GM23338 (cell line): ENCODE results near the gene NCBP3. TPM values are rescaled to one million over a fixed set of nuclear protein-coding genes. Genes with fewer than 3 reads are reported as not detected.

Experiments used
- ATAC-seq: fragments of 200-7000 bp; cut with Tn5 transposase; 3 replicates; pipeline ENCODE4 v1.9.1; 2020
- DNase-seq: peaks from one replicate; pipeline ENCODE4 v3.0.0-alpha.2; 2015; ENCODE audit warnings: low spot score
- H2AFZ ChIP-seq: fragments of 200-600 bp; sonication (generic); 2 replicates; pipeline ENCODE4 v1.8.0; 2016; ENCODE audit warnings: antibody characterized with exemption, mild to moderate bottlenecking, moderate library complexity
- H3F3A ChIP-seq: fragments of 200-600 bp; sonication (generic); replicated peaks from 2 replicates; pipeline ENCODE4 v1.8.0; 2017; ENCODE audit warnings: antibody characterized with exemption, mixed run types, low read depth
- H3K27ac ChIP-seq: fragments of 200-600 bp; sonication (generic); 2 replicates; pipeline ENCODE4 v1.6.1; 2016; ENCODE audit warnings: low read depth
- H3K27me3 ChIP-seq: fragments of 200-600 bp; sonication (generic); 2 replicates; pipeline ENCODE4 v1.8.0; 2016; ENCODE audit warnings: mild to moderate bottlenecking, mixed run types, moderate library complexity; ENCODE audit not compliant: insufficient read depth
- H3K36me3 ChIP-seq: fragments of 200-600 bp; sonication (generic); 2 replicates; pipeline ENCODE4 v1.8.0; 2016; ENCODE audit warnings: mild to moderate bottlenecking; ENCODE audit not compliant: insufficient read depth
- H3K4me1 ChIP-seq: fragments of 200-600 bp; sonication (generic); 2 replicates; pipeline ENCODE4 v1.8.0; 2016; ENCODE audit warnings: mild to moderate bottlenecking, moderate library complexity; ENCODE audit not compliant: insufficient read depth
- H3K4me2 ChIP-seq: fragments of 200-600 bp; sonication (generic); 2 replicates; pipeline ENCODE4 v1.7.1; 2017; ENCODE audit warnings: mixed run types
- H3K4me3 ChIP-seq: fragments of 200-600 bp; sonication (generic); 2 replicates; pipeline ENCODE4 v1.6.1; 2016; ENCODE audit warnings: mixed run types
- H3K79me2 ChIP-seq: fragments of 200-600 bp; sonication (generic); replicated peaks from 2 replicates; pipeline ENCODE4 v1.8.0; 2017; ENCODE audit warnings: mild to moderate bottlenecking; ENCODE audit not compliant: insufficient read depth
- H3K9me2 ChIP-seq: fragments of 200-600 bp; sonication (generic); 2 replicates; pipeline ENCODE4 v1.8.0; 2017; ENCODE audit not compliant: insufficient read depth
- H4K20me1 ChIP-seq: fragments of 200-600 bp; sonication (generic); replicated peaks from 2 replicates; pipeline ENCODE4 v1.8.0; 2017; ENCODE audit warnings: mild to moderate bottlenecking; ENCODE audit not compliant: insufficient read depth
- H3K27ac Mint-ChIP-seq: 2 replicates; pipeline ENCODE4 v1.8.0; 2020; ENCODE audit warnings: inconsistent platforms, mild to moderate bottlenecking, moderate library complexity, mixed read lengths
- H3K27me3 Mint-ChIP-seq: 3 replicates; pipeline ENCODE4 v1.8.0; 2022; ENCODE audit warnings: low read depth, mild to moderate bottlenecking, moderate library complexity, mixed read lengths, inconsistent platforms; ENCODE audit not compliant: insufficient read depth, poor library complexity
- H3K36me3 Mint-ChIP-seq: 3 replicates; pipeline ENCODE4 v1.8.0; 2021; ENCODE audit warnings: low read depth, mild to moderate bottlenecking, inconsistent platforms, moderate library complexity, mixed read lengths
- H3K4me1 Mint-ChIP-seq: 3 replicates; pipeline ENCODE4 v1.8.0; 2020; ENCODE audit warnings: mild to moderate bottlenecking, inconsistent platforms, mixed read lengths
- H3K4me3 Mint-ChIP-seq: 3 replicates; pipeline ENCODE4 v1.8.0; 2021; ENCODE audit warnings: moderate library complexity, mild to moderate bottlenecking, inconsistent platforms, mixed read lengths
- H3K9me3 Mint-ChIP-seq: 3 replicates; pipeline ENCODE4 v1.8.0; 2020; ENCODE audit warnings: moderate library complexity, mild to moderate bottlenecking, inconsistent platforms, mixed read lengths
- CTCF ChIP-seq, 2 experiments: fragments of 200-600 bp in 1 of 2; sonication (generic) in 1 of 2; conservative IDR thresholded peaks; 2 replicates each; pipeline versions ENCODE4 v1.5.1 to v1.6.1; 2016 to 2017; ENCODE audit warnings: antibody characterized with exemption in 2 of 2, low read depth in 2 of 2, mild to moderate bottlenecking in 2 of 2, moderate library complexity in 1 of 2
- ETS1 ChIP-seq: IDR thresholded peaks from 2 replicates; pipeline ENCODE4 v1.6.1; 2016; ENCODE audit warnings: antibody characterized with exemption
- EZH2 ChIP-seq: fragments of 200-600 bp; sonication (generic); IDR thresholded peaks from one replicate; pipeline ENCODE4 v1.8.0; 2017; ENCODE audit warnings: antibody characterized with exemption, mild to moderate bottlenecking, low read depth; ENCODE audit not compliant: unreplicated experiment
- EZH2phosphoT487 ChIP-seq: fragments of 200-600 bp; sonication (generic); IDR thresholded peaks from one replicate; pipeline ENCODE4 v1.8.1; 2018; ENCODE audit warnings: antibody characterized with exemption; ENCODE audit not compliant: unreplicated experiment
- NANOG ChIP-seq: IDR thresholded peaks from 2 replicates; pipeline ENCODE4 v1.6.1; 2016; ENCODE audit warnings: antibody characterized with exemption, borderline replicate concordance
- ZNF114 ChIP-seq: fragments of 250-450 bp; sonication (Bioruptor Pico); IDR thresholded peaks from 2 replicates; pipeline ENCODE4 v1.5.0; 2020; ENCODE audit warnings: mild to moderate bottlenecking, moderate library complexity
- ZNF462 ChIP-seq: fragments of 250-450 bp; sonication (Bioruptor Pico); IDR thresholded peaks from 2 replicates; pipeline ENCODE4 v1.5.0; 2020; ENCODE audit warnings: mild to moderate bottlenecking, moderate library complexity
- polyA plus RNA-seq: library from polyadenylated mRNA; unstranded; fragments of >200 nt; fragmentation: Nextera tagmentation; extraction: Ambion mirVana; gene quantifications from 2 replicates; pipeline ENCODE4 v1.2.1, GENCODE V29; 2016
- total RNA-seq: library from RNA; depleted of rRNA; stranded (reverse); fragments of >200 nt; shearing (Covaris generic); gene quantifications from 2 replicates; pipeline ENCODE4 v1.2.3, GENCODE V29; 2014

The NCBP3 gene
- total and polyA plus RNA-seq, 2 experiments from 2014 or later, result 35.5 to 42.8 TPM

- Mint-ChIP-seq H3K36me3 (peaks cover 14% of the 10 kb centered on the region), H3K4me1 (0 out of 3 replicates have a peak, but pooled peaks cover 2% of the 10 kb centered on the region), H3K9me3 (peaks cover 22% of the 10 kb centered on the region), H3K27ac (no peak overlapping the region), H3K27me3 (peaks cover 4% of the 10 kb centered on the region), H3K4me3 (no peak overlapping the region)
- Histone ChIP-seq H3K79me2 (no peaks in the 10 kb centered on the region), H2AFZ (no peak overlapping the region), H3K4me2 (no peak overlapping the region), H3K27ac (no peak overlapping the region), H4K20me1 (no peaks in the 10 kb centered on the region), H3F3A (no peaks in the 10 kb centered on the region), H3K4me3 (no peak overlapping the region), H3K4me1 (no peaks in the 10 kb centered on the region), H3K27me3 (no peaks in the 10 kb centered on the region), H3K9me2 (no peaks in the 10 kb centered on the region), H3K36me3 (no peaks in the 10 kb centered on the region)
- TF ChIP-seq NANOG (no peak), EZH2phosphoT487 (no peak)
- ATAC-seq, result no peak
- no peak for DNase-seq
Measured at GRCh38 chr17:3762922-3763776, 82.9 kb downstream of the NCBP3 start.

GRCh38 chr17:3761918-3762380 is 84.1 kb downstream of the NCBP3 start:
- ATAC-seq (no peak), DNase-seq (no peak)
- no peaks in the 10 kb centered on the region for H3K36me3 ChIP-seq
- H3K4me2 ChIP-seq, result no peak overlapping the region
- no peak overlapping the region for H3K27ac ChIP-seq
- H3K27me3 ChIP-seq, result no peaks in the 10 kb centered on the region
- no peaks in the 10 kb centered on the region for H3K4me1 ChIP-seq
- H3K36me3 Mint-ChIP-seq, result peaks cover 14% of the 10 kb centered on the region
- H3K9me2 ChIP-seq, result no peaks in the 10 kb centered on the region
- no peaks in the 10 kb centered on the region for H4K20me1 ChIP-seq
- no peak overlapping the region for H3K27ac Mint-ChIP-seq
- 0 out of 3 replicates have a peak, but pooled peaks cover 2% of the 10 kb centered on the region for H3K4me1 Mint-ChIP-seq
- peaks cover 5% of the 10 kb centered on the region for H3K27me3 Mint-ChIP-seq
- H3K4me3 ChIP-seq, result no peak overlapping the region
- H3K9me3 Mint-ChIP-seq, result peaks cover 18% of the 10 kb centered on the region
- H3F3A ChIP-seq, result no peaks in the 10 kb centered on the region
- no peak overlapping the region for H2AFZ ChIP-seq
- H3K79me2 ChIP-seq, result no peaks in the 10 kb centered on the region
- no peak overlapping the region for H3K4me3 Mint-ChIP-seq
- TF ChIP-seq EZH2, result no peak
- no peak for TF ChIP-seq CTCF (conservative IDR thresholded peaks at IDR 0.05; ENCODE audit: low read depth in 2 of 2)
- no peak for TF ChIP-seq ZNF114 (CRISPR knock-in tag)
- TF ChIP-seq NANOG, result no peak
- no peak for TF ChIP-seq ETS1
- no peak for TF ChIP-seq ZNF462 (CRISPR knock-in tag)
